ENCODE data around the gene BDH1.

DNA sequence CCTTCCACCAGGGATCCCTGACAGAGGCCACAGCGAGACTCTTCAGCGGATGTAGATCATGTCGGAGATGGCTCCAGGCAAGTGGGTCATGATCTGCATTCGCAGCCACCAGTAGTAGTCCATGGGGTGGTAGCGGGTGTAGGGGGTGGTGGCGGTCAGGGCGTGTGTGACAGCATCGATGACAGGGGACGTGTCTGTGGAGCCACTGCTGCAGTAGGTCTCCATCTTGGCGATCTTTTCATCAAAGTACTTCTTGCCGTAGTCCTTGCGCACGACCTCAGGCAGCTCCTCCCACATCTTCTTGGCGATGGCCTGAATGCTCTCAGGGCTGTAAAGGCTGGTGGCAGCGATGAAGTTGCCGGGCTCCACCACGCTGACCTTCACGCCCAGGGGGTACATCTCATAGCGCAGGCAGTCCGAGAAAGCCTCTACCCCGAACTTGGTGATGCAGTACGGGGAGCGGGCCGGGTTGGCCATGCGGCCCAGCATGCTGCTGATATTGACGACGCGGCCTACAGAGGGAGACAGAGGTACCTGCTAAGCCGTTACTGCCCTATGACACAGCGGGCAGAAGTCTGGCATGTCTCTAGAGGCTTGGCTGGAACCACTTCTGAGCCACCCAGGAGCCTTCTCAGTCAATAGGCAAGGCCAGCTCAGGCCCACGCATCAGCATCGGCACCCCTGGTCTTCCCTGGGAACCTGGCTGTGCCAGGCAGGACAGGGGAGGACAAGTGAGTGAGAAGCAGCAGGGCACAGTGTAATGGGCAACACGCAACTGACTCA lies 43.7 kb downstream of the BDH1 start:
- TF ChIP-seq, protein P1, sequence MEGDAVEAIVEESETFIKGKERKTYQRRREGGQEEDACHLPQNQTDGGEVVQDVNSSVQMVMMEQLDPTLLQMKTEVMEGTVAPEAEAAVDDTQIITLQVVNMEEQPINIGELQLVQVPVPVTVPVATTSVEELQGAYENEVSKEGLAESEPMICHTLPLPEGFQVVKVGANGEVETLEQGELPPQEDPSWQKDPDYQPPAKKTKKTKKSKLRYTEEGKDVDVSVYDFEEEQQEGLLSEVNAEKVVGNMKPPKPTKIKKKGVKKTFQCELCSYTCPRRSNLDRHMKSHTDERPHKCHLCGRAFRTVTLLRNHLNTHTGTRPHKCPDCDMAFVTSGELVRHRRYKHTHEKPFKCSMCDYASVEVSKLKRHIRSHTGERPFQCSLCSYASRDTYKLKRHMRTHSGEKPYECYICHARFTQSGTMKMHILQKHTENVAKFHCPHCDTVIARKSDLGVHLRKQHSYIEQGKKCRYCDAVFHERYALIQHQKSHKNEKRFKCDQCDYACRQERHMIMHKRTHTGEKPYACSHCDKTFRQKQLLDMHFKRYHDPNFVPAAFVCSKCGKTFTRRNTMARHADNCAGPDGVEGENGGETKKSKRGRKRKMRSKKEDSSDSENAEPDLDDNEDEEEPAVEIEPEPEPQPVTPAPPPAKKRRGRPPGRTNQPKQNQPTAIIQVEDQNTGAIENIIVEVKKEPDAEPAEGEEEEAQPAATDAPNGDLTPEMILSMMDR (IDR thresholded peaks at IDR 0.05): peak in 1 of 6 experiments; percentile 11
- TF ChIP-seq POLR2A (IDR thresholded peaks at IDR 0.05): no peak

Data from esophagus squamous epithelium (tissue), 4 donors.